H9 (cell line): ENCODE measurements around the gene AFAP1. TPM values are rescaled to one million over a fixed set of nuclear protein-coding genes. Genes with fewer than 3 reads are reported as not detected.

ENCODE experiments used
- DNase-seq: peaks from one replicate; pipeline ENCODE4 v3.0.0-alpha.2; 2017
- H2AFZ ChIP-seq: one replicate; pipeline ENCODE4 v1.6.1; 2013; ENCODE audit warnings: mild to moderate bottlenecking, low read length, control low read depth, moderate library complexity
- H2AK5ac ChIP-seq: 2 replicates; pipeline ENCODE4 v1.6.1; 2013; ENCODE audit warnings: low read length, control low read depth, mixed read lengths; ENCODE audit not compliant: insufficient read length
- H2BK120ac ChIP-seq: one replicate; pipeline ENCODE4 v1.6.1; 2013; ENCODE audit warnings: low read depth, mild to moderate bottlenecking, low read length, control low read depth, inconsistent platforms; ENCODE audit not compliant: poor library complexity, severe bottlenecking
- H2BK12ac ChIP-seq: 2 replicates; pipeline ENCODE4 v1.6.1; 2013; ENCODE audit warnings: low read length, control low read depth, mixed read lengths, low read depth; ENCODE audit not compliant: insufficient read length
- H2BK15ac ChIP-seq: 2 replicates; pipeline ENCODE4 v1.6.1; 2013; ENCODE audit warnings: low read depth, low read length, control low read depth
- H2BK20ac ChIP-seq: one replicate; pipeline ENCODE4 v1.6.1; 2013; ENCODE audit warnings: low read depth, mild to moderate bottlenecking, low read length, control low read depth, inconsistent platforms; ENCODE audit not compliant: poor library complexity, severe bottlenecking
- H2BK5ac ChIP-seq: 2 replicates; pipeline ENCODE4 v1.6.1; 2013; ENCODE audit warnings: low read length, control low read depth, mixed read lengths; ENCODE audit not compliant: insufficient read length
- H3K14ac ChIP-seq: 2 replicates; pipeline ENCODE4 v1.6.1; 2013; ENCODE audit warnings: low read length, control low read depth; ENCODE audit not compliant: insufficient read depth
- H3K18ac ChIP-seq: 2 replicates; pipeline ENCODE4 v1.6.1; 2013; ENCODE audit warnings: low read depth, mild to moderate bottlenecking, mixed read lengths, low read length, control low read depth; ENCODE audit not compliant: insufficient read length
- H3K23ac ChIP-seq: 2 replicates; pipeline ENCODE4 v1.6.1; 2013; ENCODE audit warnings: low read length, control low read depth, mixed read lengths, low read depth; ENCODE audit not compliant: insufficient read length
- H3K23me2 ChIP-seq: 2 replicates; pipeline ENCODE4 v1.6.1; 2013; ENCODE audit warnings: low read depth, mild to moderate bottlenecking, mixed read lengths, low read length, control low read depth; ENCODE audit not compliant: insufficient read length, poor library complexity, severe bottlenecking
- H3K27ac ChIP-seq: 2 replicates; pipeline ENCODE4 v1.5.1; 2013; ENCODE audit warnings: low read length, control low read depth, mixed read lengths, low read depth; ENCODE audit not compliant: insufficient read length
- H3K27me3 ChIP-seq: 2 replicates; pipeline ENCODE4 v1.6.1; 2013; ENCODE audit warnings: low read length, control low read depth, inconsistent platforms; ENCODE audit not compliant: insufficient read depth
- H3K4ac ChIP-seq: 2 replicates; pipeline ENCODE4 v1.6.1; 2013; ENCODE audit warnings: low read depth, mild to moderate bottlenecking, control low read depth, inconsistent platforms, low read length, moderate library complexity
- H3K4me1 ChIP-seq: 2 replicates; pipeline ENCODE4 v1.6.1; 2013; ENCODE audit warnings: low read length, control low read depth, inconsistent platforms; ENCODE audit not compliant: insufficient read depth
- H3K4me2 ChIP-seq: 2 replicates; pipeline ENCODE4 v1.6.1; 2013; ENCODE audit warnings: low read length, control low read depth, mixed read lengths; ENCODE audit not compliant: insufficient read length, insufficient read depth
- H3K56ac ChIP-seq: 2 replicates; pipeline ENCODE4 v1.6.1; 2013; ENCODE audit warnings: low read depth, mild to moderate bottlenecking, mixed read lengths, low read length, control low read depth; ENCODE audit not compliant: insufficient read length
- H3K79me1 ChIP-seq: 2 replicates; pipeline ENCODE4 v1.6.1; 2013; ENCODE audit warnings: low read depth, mild to moderate bottlenecking, moderate library complexity, low read length, control low read depth, inconsistent platforms; ENCODE audit not compliant: insufficient read depth, poor library complexity, severe bottlenecking
- H3K79me2 ChIP-seq: 2 replicates; pipeline ENCODE4 v1.6.1; 2013; ENCODE audit warnings: low read length, control low read depth, inconsistent platforms; ENCODE audit not compliant: insufficient read depth
- H3K9ac ChIP-seq: 2 replicates; pipeline ENCODE4 v1.6.1; 2013; ENCODE audit warnings: low read length, control low read depth, mixed read lengths; ENCODE audit not compliant: insufficient read length; ENCODE audit errors: extremely low read depth
- H3K9me3 ChIP-seq: one replicate; pipeline ENCODE4 v1.6.1; 2013; ENCODE audit warnings: low read depth, low read length, inconsistent platforms; ENCODE audit not compliant: control insufficient read depth
- H3T11ph ChIP-seq: one replicate; pipeline ENCODE4 v1.6.1; 2013; ENCODE audit warnings: mild to moderate bottlenecking, low read length, control low read depth, inconsistent platforms
- H4K20me1 ChIP-seq: one replicate; pipeline ENCODE4 v1.6.1; 2013; ENCODE audit not compliant: control insufficient read depth, insufficient read length, insufficient read depth
- H4K5ac ChIP-seq: 2 replicates; pipeline ENCODE4 v1.6.1; 2013; ENCODE audit warnings: low read depth, mild to moderate bottlenecking, mixed read lengths, low read length, control low read depth; ENCODE audit not compliant: insufficient read length
- H4K8ac ChIP-seq: replicated peaks from 2 replicates; pipeline ENCODE4 v1.6.1; 2013; ENCODE audit warnings: low read length, control low read depth, mixed read lengths, low read depth; ENCODE audit not compliant: insufficient read length
- H4K91ac ChIP-seq: 2 replicates; pipeline ENCODE4 v1.6.1; 2013; ENCODE audit warnings: low read depth, mild to moderate bottlenecking, moderate library complexity, mixed read lengths, low read length, control low read depth; ENCODE audit not compliant: insufficient read length
- H3K27ac Mint-ChIP-seq, 3 experiments: 2 replicates in 2 of 3; 3 replicates in 1 of 3; pipeline ENCODE4 v1.8.0; 2020 to 2021; ENCODE audit warnings: mixed read lengths in 3 of 3, mild to moderate bottlenecking in 1 of 3, moderate library complexity in 1 of 3
- H3K27me3 Mint-ChIP-seq: 2 replicates; pipeline ENCODE4 v1.8.0; 2021; ENCODE audit warnings: low read depth, mild to moderate bottlenecking, moderate library complexity, mixed read lengths
- H3K36me3 Mint-ChIP-seq, 3 experiments: 2 replicates in 2 of 3; 3 replicates in 1 of 3; pipeline ENCODE4 v1.8.0; 2020 to 2021; ENCODE audit warnings: low read depth in 3 of 3, mixed read lengths in 3 of 3; ENCODE audit not compliant: insufficient read depth in 1 of 3
- H3K4me1 Mint-ChIP-seq, 2 experiments: 2 replicates each; pipeline ENCODE4 v1.8.0; 2020; ENCODE audit warnings: mixed read lengths in 2 of 2
- H3K4me3 Mint-ChIP-seq, 2 experiments: 2 replicates in 1 of 2; 3 replicates in 1 of 2; pipeline ENCODE4 v1.8.0; 2020 to 2021; ENCODE audit warnings: mild to moderate bottlenecking in 2 of 2, mixed read lengths in 2 of 2, moderate library complexity in 1 of 2
- H3K9me3 Mint-ChIP-seq, 2 experiments: 2 replicates in 1 of 2; 3 replicates in 1 of 2; pipeline ENCODE4 v1.8.0; 2020; ENCODE audit warnings: mild to moderate bottlenecking in 2 of 2, mixed read lengths in 2 of 2, moderate library complexity in 1 of 2
- WGBS: extraction: QIAGEN DNeasy Blood & Tissue Kit; methylation state at CpG from one replicate; pipeline ENCODE4 v1.1.7; 2013; ENCODE audit warnings: missing lambda C conversion rate, low lambda C conversion rate, mixed read lengths; ENCODE audit not compliant: insufficient read length; ENCODE audit errors: extremely low coverage; 5-methylcytosine and 5-hydroxymethylcytosine counted together
- total RNA-seq: library from RNA; stranded (reverse); gene quantifications from 2 replicates; pipeline ENCODE4 v1.2.1, GENCODE V29; 2021
- TF ChIP-seq, protein P1 (sequence below): fragments of 200-600 bp; sonication (generic); conservative IDR thresholded peaks from 3 replicates; pipeline ENCODE4 v1.8.0; 2021; ENCODE audit warnings: antibody characterized with exemption, mild to moderate bottlenecking

The AFAP1 gene
- total RNA-seq, 1 experiment from 2014 or later = 6.5 TPM

DNA sequence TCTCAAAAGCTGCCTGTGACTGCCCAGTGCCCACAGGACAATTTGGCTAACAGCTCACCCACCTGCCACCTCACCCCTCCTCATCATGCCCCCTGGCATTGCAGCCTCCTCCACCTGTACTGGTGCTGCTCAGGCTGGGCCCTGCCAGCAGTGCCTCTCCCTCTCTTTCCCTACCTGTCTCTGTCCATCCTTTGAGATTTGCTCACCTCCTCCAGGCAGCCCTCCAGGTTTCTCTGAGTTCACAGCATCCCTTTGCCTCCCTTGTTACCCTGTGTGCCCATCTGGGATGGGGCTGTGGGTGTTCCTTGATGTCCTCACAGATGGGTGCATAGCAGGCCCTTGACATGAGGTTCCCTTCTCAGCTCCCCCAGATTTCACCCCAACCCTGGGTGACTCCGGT, 224.9 kb downstream of the AFAP1 start:
- no peaks in the 10 kb centered on the region for H4K20me1 ChIP-seq
- H2AK5ac ChIP-seq = no peak overlapping the region
- H2AFZ ChIP-seq = no peak overlapping the region
- no peaks in the 10 kb centered on the region for H3K79me1 ChIP-seq
- H2BK15ac ChIP-seq = no peak overlapping the region
- no peak overlapping the region for H2BK120ac ChIP-seq
- WGBS = no CpG with 5 or more reads among the region's 1 CpG
- no peak overlapping the region for H3T11ph ChIP-seq
- no peak overlapping the region for H3K4me2 ChIP-seq
- H3K23ac ChIP-seq = no peak overlapping the region
- no peak overlapping the region for H2BK5ac ChIP-seq
- no peaks in the 10 kb centered on the region for H3K9me3 ChIP-seq
- no peak overlapping the region for H3K27ac ChIP-seq
- H3K14ac ChIP-seq = no peak overlapping the region
- H2BK12ac ChIP-seq = no peak overlapping the region
- no peak overlapping the region for H4K8ac ChIP-seq
- Mint-ChIP-seq H3K4me3 (no peak overlapping the region), H3K4me1 (peaks cover 18 to 20% of the 10 kb centered on the region in 2 experiments), H3K9me3 (no peaks in the 10 kb centered on the region; a peak in 2 of 5 replicates), H3K27ac (peak overlapping the region in 1 of 3 experiments; percentile 57; a peak in 1 of 7 replicates), H3K27me3 (peaks cover 49% of the 10 kb centered on the region), H3K36me3 (no peaks in the 10 kb centered on the region; a peak in 1 of 7 replicates)
- no peaks in the 10 kb centered on the region for H3K4me1 ChIP-seq
- no peak overlapping the region for H4K91ac ChIP-seq
- H4K5ac ChIP-seq = no peak overlapping the region
- no peak overlapping the region for H3K18ac ChIP-seq
- no peak for DNase-seq
- no peak overlapping the region for H3K4ac ChIP-seq
- H3K9ac ChIP-seq = no peak overlapping the region
- TF ChIP-seq, protein P1, sequence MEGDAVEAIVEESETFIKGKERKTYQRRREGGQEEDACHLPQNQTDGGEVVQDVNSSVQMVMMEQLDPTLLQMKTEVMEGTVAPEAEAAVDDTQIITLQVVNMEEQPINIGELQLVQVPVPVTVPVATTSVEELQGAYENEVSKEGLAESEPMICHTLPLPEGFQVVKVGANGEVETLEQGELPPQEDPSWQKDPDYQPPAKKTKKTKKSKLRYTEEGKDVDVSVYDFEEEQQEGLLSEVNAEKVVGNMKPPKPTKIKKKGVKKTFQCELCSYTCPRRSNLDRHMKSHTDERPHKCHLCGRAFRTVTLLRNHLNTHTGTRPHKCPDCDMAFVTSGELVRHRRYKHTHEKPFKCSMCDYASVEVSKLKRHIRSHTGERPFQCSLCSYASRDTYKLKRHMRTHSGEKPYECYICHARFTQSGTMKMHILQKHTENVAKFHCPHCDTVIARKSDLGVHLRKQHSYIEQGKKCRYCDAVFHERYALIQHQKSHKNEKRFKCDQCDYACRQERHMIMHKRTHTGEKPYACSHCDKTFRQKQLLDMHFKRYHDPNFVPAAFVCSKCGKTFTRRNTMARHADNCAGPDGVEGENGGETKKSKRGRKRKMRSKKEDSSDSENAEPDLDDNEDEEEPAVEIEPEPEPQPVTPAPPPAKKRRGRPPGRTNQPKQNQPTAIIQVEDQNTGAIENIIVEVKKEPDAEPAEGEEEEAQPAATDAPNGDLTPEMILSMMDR = no peak
- H3K27me3 ChIP-seq = 0 out of 2 replicates have a peak, but pooled peaks cover 3% of the 10 kb centered on the region
- no peaks in the 10 kb centered on the region for H3K79me2 ChIP-seq
- no peak overlapping the region for H2BK20ac ChIP-seq
- H3K23me2 ChIP-seq = no peaks in the 10 kb centered on the region
- no peak overlapping the region for H3K56ac ChIP-seq
